ENCODE results near the gene ATP10A.

Gene ATP10A

GRCh38 chr15:25736461-25736860 lies 126.7 kb downstream of the ATP10A start:
- DNase-seq = no peak

- DNase-seq = no peak
Measured at GRCh38 chr15:25735550-25736384, 127.4 kb downstream of the ATP10A start.

DNA sequence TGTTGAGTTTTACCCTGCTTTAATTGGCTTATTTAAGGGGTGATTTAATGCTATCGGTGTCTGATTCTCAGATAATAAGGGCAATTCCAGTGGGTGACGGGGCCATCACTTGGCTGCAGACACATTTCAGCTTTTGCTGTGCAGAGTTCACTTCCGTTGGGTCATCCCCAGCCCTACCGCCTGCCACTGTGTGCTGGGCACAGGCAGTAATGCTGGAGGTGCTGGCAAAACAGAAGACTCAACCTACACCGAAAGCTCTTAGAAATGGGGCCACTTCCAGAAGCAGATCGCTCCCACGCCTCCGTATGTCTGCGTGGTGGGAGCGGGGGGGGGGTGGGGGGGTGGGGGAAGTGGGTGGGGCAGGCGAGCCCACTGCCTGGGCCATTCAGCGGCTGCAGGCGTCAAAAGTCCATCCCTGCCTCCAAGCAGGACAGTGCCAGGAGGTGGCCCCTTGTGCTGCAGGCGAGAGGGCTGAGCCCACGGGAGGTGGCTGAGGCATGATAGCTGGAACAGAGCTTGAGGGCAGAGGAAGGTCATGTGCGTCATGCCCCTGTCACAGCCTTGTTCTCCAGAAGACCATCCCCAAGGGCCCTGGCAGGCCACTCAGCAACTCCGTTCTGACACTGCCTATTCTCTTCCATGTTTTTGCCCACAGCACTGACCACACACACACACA lies 128.3 kb downstream of the ATP10A start:
- DNase-seq = no peak

GRCh38 chr15:25733856-25734679 lies 129.1 kb downstream of the ATP10A start:
- no peak for DNase-seq

DNA sequence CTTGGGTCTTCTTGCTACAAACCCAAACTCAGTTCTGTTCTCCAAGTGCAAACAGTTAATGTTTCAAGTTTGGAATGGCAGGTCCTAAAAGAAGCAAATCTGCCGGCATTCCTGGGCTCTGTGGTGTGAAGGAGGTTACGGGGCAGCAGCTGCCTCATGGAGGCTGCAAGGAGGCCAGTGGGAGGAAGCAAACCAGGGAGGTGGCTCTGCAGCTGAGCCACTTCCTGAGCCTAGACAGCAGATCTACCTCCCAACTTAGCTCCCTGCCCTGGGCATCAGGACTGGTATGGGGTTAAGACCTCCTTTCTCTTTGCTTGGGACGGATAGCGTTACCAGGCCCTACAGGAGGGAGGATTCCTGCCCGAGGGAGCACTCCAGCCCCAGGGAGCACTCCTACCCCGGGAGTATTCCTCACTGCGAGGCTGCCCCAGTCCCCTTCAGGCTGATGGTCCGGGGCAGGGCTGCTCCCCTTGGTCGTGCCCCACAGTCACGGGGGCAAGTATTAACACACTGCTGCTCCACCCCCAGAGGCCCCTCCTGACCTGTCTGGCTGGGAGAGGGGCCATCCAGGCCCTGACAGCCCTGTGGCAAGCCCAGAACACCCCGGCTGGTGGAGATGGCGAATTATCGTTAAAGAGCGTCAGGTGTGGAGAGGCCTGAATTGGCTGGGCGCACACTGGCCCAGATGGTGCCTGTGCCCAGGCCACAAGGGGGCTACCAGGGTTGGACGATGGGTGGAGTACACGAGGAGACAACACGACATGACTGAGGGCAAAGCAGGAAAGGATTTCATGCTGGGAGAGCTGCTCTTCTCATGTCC lies 129.9 kb downstream of the ATP10A start:
- DNase-seq = no peak

DNA sequence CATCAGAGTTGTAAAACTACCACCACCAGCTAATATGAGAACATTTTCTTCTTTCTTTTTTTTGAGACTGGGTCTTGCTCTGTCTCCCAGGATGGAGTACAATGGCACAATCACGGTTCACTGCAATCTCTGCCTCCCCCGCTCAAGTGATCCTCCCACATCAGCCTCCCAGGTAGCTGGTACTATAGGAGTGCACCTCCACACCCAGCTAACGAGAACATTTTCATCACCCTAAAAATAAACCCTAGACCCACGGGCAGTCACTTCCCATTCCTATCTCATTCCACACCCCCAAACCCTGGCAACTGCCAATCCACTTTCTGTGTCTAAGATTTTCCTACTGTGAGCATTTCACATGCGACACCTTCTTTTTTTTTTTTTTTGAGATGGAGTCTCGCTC lies 130.9 kb downstream of the ATP10A start:
- no peak for DNase-seq

GRCh38 chr15:25731411-25731810 lies 131.7 kb downstream of the ATP10A start:
- no peak for DNase-seq

DNA sequence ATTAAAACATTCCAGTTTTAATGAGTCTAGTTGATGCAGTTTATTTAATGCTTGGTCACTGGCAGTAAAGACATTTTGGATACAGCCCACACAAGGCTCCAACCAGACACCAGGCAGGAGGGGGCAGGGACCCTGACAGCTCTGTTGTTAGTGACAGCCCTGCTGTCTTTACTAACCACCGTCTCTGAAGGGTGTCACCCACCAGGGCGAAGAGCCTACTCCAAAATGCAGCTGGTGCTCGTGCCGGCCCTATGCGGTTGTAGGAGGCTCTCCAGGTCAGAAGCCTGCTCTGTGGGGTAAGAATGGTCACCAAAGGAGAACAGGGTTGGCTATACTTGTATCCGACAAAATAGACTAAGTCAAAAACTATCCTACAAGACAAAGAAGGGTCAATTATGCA lies 132.2 kb downstream of the ATP10A start:
- DNase-seq = no peak

- DNase-seq = no peak
Measured at GRCh38 chr15:25728816-25729215, 134.3 kb downstream of the ATP10A start.

DNA sequence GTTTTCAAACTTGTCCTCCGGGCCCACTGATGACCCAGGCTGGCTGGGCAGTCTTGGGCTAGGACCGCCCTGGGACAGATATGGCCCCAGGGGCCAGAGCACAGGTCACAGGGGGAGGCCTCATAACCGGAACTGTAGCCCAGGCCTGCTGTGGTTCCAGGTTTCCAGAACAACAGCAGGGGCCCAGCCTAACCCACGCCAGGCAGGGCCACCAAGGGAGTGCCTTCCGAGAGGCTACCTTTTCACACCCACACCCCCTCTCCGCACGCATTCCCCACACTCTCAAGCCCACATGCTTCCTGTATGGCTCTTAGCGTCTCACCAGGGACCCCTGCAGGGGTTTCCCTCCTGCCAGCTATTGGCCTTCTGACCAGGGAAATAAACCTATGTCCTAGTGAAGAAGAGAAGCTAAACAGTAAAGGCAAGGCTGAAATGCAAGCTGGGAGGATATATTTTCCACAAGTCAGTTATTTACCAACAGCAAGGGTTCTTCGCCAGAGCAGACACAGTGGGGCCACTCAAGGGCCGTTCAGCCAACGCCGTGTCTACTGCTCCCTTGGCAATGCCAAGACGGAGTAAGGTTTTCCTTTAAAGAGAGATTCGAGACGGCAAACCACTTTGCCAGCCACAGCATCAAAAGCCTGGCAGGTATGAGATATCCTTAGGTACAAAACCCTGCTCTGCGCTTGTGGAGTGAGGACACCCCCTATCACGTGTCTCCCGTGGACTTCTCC lies 135.1 kb downstream of the ATP10A start:
- DNase-seq = no peak

DNA sequence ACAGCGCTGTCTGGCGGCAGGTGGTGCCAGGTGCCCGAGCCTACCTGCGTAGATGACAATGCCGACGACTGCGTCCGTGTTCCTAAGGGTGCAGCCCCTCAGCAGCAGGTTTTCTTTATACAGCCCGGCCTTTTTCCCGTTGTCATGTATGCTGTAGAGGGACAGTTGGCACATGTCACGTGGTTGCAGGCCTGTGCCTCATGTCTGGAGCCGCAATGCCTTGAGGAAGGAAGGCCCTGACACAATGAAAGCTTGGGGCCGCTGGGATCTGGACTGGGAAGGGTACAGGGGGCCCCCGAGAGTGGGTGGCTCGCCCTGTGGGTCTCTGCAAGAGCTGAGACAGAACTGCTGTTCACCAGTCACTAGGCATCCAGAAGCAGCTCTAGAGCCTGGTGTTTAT lies 136.0 kb downstream of the ATP10A start:
- DNase-seq = no peak

GRCh38 chr15:25725758-25726157 lies 137.4 kb downstream of the ATP10A start:
- no peak for DNase-seq

DNA sequence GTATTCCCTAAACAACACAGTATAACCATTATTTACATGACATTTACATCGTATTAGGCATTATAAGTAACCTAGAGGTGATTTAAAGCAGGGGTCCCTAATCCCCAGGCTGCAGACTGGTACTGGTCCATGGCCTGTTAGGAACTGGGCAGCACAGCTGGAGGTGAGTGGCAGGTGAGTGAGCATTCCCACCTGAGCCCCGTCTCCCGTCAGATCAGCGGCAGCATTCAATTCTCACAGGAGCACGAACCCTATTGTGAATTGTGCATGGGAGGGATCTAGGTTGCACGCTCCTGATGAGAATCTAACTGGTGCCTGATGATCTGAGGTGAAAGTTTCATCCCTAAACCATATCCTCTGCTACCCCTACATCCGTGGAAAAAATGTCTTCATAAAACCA lies 138.2 kb downstream of the ATP10A start:
- DNase-seq = no peak

- no peak for DNase-seq
Measured at GRCh38 chr15:25721605-25721955, 141.5 kb downstream of the ATP10A start.

DNA sequence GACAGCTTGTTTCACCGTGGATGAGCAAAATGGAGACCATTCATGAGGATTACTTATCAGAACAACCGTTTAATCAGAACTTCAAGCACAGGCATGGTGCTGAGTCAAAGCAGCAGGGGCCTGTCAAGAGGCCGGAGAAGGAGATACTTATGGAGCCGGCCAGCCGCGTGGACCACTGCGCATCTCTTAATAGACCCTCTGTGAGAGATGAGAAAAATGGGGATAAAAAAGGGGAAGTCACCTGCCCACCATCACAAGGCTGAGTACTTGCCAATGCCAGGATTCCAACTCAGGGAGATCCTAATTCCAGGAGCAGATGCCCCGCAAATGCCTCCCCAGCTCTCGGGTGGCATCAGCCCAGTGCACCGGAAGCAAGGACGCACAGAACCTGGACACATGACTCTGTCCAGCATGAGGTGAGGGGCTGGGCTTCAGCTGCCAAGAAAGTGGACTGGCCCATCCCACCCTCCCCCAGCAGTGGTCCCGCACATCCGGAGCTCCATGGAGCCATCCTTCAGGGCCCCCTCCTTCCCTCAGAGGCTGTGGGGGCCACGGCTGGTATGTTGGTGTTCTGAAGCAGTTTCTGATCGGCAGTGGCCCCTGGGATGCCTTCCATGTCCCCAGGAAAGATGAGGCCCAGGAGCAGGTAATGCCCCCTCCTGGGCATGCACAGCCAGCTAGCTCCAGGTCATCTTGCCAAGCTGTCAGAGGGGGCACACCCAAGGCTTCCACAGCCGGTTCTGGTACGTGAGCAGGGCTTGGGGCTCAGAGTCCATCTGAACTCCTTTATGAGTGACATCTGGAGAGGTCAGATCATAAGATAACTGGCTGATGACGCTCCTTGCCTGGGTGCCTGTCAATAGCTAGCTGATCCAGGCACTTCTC lies 143.8 kb downstream of the ATP10A start:
- no peak for DNase-seq

GRCh38 chr15:25718597-25718996 lies 144.5 kb downstream of the ATP10A start:
- DNase-seq = no peak

DNA sequence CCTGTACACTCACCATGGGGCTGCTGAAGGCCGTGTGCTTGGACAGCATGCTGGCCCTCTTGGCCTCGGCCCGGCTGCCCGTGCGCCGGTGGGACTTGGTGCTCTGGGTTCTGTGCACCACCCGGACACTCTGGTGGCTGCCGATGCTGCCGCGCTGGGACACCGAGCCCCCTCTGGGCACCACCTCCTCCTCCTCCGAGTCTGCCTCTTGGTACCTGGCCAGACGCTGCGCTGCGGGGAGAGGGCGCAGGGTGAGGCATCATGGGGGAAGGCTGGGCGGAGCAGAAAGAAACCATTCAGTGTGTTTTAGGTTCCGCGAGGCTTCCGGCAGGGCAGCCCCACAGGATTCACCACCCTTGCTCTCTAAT lies 145.0 kb downstream of the ATP10A start:
- DNase-seq = no peak

DNA sequence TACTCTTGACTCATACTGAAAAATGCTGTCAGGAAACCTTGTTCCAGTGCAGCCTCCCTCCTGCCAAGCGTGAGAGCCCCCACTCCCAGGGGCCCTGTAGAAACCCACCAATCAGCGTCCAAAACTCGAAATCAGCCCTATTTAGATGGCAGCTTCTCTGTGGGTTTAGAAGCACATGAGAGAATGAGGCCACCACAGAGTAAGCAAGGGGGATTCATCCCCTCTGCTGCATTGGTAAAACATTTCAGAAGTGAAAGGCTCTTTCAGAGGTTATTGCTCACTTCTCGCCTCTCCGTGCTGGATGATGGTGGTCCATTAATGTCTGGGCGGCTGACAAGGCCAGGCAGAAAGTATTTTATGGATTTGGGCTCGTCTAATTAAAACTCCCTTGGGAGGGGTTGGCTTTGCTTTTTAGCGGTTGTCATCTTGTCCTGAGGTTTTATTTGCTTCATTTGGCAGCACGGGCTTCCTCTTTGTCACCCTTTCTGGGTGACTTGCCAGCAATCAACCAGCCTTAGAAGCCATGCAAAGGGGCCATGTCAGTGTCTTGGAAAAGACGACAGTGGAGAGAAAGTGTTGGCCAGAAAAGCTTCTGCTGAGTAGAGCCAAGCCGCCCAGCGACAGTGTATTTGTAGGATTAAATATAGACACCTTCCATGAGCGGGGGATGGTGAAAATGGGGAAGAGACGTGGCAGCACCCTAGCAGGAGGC lies 145.5 kb downstream of the ATP10A start:
- no peak for DNase-seq

- DNase-seq = no peak
Measured at GRCh38 chr15:25717127-25717456, 146.0 kb downstream of the ATP10A start.

GRCh38 chr15:25716414-25717126 lies 146.6 kb downstream of the ATP10A start:
- no peak for DNase-seq
